Hepatocyte (in vitro differentiated cells): ENCODE data around the gene CCDC192.

ENCODE experiments used
- CTCF ChIP-seq: fragments of 200-600 bp; sonication (generic); IDR thresholded peaks from 2 replicates; pipeline ENCODE4 v1.5.1; 2016; ENCODE audit warnings: antibody characterized with exemption, mild to moderate bottlenecking; ENCODE audit not compliant: poor library complexity
- EZH2 ChIP-seq: fragments of 200-600 bp; sonication (generic); IDR thresholded peaks from 2 replicates; pipeline ENCODE4 v1.6.1; 2016; ENCODE audit warnings: antibody characterized with exemption, mild to moderate bottlenecking, borderline replicate concordance

GRCh38 chr5:127758766-127759283, 55.6 kb downstream of the CCDC192 start:
- TF ChIP-seq CTCF (no peak), EZH2 (no peak)
